GM20431 (cell line): ENCODE measurements around the gene EPN3.

Experiments used
- in situ Hi-C: fragments of 300-500 bp; cut with MseI, MboI; formaldehyde crosslinking; loops from one replicate; pipeline ENCODE4 v1.15.0; 2020; ENCODE audit warnings: low sequenced_read_pairs; ENCODE audit not compliant: unreplicated experiment

EPN3 gene

DNA sequence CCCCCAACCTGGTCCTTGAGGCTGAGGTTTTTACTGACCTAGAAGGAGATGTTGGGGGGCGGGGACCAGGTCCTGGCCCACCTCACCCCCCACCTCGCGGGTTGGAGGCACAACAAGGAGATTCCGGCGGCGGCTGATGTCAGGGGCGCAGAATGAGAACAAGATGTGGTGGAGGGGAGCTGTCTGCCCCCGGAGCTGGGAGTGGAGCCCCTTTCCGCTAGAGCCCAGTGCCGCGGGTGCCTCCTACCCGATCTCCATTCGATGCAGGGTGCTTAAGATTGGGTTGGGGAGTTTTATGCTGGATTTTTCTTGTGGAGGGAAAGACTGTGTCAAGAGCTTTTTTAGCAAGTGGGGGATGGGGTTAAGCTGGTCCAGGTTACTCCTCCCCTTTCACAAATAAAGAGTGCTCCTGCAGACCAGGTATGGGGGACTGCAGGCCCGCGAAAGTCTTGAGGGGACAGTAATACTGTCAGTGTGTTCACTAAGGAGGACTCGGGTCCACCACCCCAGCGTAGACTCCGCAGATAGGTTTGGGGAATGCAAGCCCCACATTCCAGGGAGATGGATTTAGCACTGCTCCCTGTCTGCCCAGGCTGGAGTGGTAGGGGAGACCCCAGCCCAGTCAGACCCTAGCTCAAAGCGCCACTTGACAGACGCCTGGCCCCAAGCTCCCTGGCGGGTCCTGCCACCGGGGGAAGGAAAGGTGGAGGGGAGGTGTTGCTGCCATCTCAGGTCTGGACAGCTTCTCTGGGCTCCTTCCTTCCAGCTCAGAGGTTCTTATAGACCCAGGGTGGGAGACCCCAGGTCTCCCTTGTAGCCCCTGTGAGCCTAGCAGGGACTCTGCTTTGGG is 29.9 kb downstream of the EPN3 start:
- in situ Hi-C loops = no loop called here

DNA sequence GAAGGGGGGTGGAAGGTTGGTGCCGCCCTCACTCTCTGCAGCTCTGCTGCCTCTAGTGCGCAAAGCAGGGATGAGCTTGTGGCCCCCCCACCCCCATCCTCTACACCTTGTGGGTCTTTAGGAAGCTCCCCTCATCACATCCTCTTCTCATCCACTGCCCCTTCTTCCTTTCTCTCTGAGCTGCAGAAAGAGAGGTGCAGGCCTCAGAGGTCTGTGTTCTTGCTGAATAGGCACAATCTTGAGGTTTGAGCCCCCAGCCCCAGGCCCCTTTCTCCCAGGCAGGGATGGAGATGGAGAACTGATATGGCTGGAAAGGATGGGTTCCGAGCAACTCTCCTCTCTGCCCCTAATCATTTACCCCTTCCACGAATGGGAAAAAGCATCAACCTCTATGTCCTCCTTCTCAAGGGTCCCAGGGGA is 30.6 kb downstream of the EPN3 start:
- in situ Hi-C loops = no loop called here

DNA sequence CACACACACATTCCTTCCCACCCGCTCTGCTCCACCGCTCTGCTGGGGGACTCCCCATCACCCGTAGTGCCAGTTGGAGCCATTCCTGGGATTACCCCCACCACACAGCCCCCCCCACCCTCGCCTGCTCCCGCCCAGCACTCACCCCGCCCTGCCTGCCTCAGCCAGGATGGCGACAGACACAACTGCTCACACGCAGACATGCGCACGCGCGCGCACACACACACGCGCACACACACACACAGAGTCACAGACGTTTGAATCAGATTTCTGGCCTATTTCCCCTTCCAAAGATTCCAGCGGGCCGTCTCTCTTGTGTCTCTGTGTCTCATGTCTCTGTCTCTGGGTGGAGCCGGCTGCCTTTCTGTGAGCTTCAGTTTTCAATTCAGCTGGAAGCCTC is 32.4 kb downstream of the EPN3 start:
- in situ Hi-C loops = no loop called here

DNA sequence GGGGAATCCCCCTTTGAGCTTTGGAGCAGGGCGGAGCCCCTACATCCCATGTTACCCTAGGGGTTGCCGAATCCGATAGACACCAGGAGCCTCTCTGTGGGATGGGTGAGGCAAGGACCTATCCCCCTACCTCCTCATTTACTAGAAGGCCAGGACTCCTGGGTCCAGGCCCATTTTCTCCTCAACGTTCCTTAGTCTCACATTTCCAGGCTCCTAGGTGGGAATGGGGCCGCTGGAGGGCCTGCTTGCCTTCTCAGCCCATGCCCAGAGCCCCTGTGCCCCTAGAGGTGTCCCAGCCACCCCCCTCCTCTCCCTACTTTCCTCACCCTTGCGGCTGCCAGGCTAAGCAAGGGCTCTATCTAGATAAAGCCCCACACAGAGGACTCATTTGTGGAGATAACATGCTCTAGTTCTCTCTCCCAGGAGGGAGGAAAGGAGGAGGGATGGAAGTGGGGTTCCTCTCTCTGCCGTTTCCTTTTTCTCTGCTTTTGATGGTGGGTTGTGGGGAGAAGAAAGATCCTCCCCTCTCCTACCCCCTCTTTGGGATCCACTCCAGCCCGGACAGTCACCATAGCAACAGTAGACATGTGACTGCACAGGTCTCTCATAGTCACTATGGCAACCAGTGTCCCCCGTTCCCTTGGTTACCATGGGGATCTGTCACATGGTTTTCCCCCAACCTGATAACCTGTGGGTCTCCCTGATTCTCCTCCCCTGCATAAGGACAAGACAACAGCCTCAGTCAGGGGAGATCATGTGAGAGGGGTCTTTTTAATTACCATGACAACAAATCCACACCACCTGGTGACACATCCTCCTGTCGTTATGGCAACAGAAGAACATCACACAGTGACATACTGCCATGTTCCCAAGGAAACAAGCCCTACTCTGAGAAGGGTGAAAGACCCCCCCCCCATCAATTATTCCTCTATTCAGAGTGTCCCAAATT is 33.1 kb downstream of the EPN3 start:
- in situ Hi-C loops = no loop called here

DNA sequence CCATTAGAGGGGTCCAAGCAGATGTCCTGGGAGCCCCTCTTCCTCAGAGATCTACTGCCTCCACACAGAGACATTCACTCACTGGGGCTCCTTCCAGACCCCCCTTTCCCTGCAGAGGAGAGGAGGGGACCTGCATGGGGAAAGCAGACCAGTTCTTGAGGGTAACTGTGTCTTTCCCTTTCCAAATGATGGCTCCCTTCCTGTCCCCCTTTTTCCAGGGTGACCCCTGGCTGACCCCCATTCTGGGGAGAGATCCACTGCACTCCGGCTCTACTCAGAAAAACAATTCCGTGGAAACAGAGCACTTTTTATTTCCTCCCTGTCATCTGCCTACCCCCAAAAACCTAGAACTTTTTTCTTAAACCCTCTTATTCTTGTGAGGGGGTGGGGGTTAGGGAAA is 34.4 kb downstream of the EPN3 start:
- in situ Hi-C loops = no loop called here

DNA sequence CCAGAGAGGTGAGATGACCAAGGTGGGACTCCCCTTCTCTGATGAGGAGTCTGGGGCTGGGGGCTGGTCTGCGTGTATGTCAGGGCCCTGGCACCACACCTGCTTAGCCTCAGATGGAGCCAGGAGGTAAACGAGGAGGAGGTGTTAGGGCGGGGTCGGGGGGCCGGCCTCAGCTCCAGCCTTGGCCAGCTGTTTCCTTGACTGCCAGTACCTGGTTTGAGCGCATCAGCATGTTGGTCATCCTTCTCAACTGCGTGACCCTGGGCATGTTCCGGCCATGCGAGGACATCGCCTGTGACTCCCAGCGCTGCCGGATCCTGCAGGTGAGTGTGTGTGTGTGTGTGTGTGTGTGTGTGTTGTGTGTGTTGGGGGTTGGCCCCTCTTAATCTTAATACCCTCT is 36.1 kb downstream of the EPN3 start:
- in situ Hi-C loops = no loop called here

DNA sequence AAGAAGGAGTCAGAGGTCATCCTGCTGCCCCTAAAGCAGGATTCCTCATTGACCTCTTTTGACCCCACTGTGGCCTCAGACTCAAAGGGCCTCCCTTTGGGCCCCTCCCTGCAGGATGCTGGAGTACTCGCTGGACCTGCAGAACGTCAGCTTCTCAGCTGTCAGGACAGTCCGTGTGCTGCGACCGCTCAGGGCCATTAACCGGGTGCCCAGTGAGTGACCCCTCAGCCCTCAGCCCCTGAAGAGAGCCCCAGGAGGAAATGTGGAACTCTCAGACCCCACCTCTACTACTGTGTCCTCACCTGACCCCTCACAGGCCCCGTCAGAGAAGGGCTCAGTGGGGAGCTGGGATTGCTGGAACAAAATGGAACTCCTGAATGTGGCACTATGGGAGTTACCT is 37.1 kb downstream of the EPN3 start:
- in situ Hi-C loops = no loop called here

DNA sequence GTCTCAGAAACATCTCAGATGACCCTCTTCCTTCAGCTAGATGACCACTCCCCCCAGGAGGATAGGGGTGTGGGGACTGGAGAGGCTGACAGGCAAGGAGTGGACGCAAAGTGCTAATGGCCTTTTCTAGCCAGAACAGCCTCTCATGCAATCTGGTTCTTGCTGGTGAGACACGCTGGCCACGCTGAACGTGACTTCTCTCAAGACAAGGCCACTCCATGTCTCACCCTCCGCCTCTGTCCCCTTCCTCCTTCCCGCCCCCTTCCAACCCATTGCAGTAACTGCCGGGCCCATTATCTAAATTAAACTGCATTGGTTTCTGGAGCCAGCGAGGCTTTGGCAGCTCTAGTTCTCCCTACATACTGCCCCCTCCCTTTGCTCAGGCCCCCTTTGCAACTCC is 37.5 kb downstream of the EPN3 start:
- in situ Hi-C loops = no loop called here

DNA sequence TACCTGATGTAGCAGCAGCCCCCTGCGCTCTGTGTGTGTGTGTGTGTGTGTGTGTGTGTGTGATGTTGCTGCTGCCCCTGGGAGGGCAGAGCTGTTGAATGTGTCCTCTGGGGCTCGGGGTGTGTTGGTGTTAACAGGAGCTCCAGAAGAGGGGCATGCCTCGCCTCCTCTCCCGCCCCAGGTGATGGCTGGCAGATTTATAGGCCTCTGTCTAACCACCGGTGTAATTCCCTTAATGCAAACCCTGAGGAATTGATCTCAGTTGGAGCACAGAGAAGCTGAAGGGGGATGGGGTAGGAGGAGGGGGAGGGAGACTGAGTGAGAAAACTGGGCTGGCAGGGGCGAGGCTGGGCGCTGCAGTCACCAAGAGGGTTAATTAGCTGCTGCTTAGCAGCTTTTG is 38.0 kb downstream of the EPN3 start:
- in situ Hi-C loops = no loop called here

DNA sequence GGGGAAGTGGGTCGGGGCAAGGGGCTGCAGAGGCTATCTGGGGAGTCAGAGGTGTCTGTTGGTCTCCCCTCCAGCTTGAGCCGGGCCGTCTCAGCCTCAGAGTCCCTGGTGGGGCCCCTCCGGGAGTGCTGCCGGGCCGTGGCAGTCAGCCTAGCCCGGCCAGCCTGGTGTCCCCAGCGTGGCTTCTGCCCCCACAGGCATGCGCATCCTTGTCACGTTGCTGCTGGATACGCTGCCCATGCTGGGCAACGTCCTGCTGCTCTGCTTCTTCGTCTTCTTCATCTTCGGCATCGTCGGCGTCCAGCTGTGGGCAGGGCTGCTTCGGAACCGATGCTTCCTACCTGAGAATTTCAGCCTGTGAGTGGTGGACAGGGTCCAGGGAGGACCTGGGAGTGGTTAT is 39.1 kb downstream of the EPN3 start:
- in situ Hi-C loops = no loop called here

DNA sequence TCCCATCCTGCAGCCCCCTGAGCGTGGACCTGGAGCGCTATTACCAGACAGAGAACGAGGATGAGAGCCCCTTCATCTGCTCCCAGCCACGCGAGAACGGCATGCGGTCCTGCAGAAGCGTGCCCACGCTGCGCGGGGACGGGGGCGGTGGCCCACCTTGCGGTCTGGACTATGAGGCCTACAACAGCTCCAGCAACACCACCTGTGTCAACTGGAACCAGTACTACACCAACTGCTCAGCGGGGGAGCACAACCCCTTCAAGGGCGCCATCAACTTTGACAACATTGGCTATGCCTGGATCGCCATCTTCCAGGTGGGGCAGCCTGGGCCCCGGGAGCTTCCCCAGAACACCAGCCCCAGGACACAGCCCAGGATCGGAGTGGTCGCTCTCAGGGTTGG is 40.0 kb downstream of the EPN3 start:
- in situ Hi-C loops = no loop called here

DNA sequence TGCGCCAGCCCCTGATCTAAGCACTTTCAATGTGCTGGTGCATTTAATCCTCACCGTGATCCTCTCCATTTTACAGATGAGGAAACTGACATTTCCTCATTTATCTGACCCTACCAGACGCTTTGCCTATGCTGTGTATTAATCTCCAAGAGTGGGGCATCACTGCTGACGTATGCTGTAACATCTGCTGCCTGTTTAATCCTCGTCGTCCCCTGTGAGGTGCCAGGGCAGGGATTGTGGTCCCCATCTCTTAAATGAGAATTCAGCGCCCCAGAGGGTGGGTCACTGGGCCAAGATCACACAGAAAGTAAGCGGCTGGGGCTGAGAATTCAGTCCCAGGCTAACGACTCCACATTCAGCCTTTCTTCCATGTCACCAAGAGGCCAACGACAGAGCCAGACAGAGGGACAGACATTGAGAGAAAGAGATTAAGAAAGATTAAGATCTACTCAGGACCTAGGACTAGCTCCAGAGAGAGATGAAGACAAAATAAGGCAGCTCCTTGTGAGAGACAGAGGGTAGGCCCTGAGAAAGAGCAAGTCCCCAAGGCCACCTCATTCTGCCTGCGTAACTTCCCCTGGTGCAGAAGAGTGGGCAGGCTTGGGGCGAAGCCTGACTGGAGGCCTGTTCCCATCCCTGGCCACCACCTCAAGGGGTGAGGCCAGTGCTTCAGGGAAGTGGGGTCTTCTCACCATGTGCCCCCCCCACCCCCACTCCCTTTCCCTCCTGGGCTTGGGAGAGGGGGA is 41.5 kb downstream of the EPN3 start:
- in situ Hi-C loops = no loop called here

DNA sequence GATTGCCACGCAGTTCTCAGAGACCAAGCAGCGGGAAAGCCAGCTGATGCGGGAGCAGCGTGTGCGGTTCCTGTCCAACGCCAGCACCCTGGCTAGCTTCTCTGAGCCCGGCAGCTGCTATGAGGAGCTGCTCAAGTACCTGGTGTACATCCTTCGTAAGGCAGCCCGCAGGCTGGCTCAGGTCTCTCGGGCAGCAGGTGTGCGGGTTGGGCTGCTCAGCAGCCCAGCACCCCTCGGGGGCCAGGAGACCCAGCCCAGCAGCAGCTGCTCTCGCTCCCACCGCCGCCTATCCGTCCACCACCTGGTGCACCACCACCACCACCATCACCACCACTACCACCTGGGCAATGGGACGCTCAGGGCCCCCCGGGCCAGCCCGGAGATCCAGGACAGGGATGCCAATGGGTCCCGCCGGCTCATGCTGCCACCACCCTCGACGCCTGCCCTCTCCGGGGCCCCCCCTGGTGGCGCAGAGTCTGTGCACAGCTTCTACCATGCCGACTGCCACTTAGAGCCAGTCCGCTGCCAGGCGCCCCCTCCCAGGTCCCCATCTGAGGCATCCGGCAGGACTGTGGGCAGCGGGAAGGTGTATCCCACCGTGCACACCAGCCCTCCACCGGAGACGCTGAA is 43.2 kb downstream of the EPN3 start:
- in situ Hi-C loops = no loop called here

DNA sequence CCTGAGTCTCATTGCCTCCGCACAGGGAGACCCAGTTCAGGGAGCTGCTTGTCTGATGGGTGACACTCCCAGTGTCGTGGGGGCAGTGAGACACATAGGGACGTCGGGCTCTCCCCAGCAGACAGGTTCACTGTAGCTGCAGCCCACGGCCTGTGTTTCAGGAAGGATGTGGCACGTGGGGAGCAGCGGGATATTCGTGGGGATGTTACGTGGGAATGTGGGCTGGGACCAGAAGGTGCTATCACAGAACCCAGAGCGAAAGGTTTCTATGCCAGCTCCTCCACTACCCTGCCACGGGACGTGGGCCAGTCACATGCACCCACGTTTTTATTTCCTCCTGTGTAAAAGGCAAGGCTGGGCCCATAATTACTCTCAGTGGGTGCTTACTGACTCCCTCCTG is 44.3 kb downstream of the EPN3 start:
- in situ Hi-C loops = no loop called here

DNA sequence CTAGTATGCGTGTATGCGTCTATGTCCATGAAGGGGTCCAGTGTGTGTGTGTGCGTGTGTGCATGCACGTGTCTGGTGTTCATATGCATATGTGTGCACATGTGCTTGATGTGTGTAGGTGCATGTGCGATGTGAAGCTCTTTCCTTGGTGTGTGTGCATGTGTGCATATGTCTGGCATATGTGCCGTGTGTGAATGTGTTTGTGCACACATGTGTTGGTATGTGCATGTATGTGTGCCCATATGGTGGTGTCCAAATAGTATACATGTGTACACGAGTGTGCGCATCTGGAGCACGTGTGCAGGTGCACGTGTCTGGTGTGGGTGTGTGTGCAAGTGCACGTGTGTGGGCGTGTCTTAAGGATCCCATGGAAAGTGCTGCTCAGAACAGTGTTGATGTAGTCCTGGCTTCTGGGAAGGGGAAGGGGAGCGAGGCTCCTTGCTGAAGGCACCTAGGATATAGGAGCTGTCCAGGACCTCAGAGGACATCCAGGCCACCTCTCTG is 45.0 kb downstream of the EPN3 start:
- in situ Hi-C loops = no loop called here

DNA sequence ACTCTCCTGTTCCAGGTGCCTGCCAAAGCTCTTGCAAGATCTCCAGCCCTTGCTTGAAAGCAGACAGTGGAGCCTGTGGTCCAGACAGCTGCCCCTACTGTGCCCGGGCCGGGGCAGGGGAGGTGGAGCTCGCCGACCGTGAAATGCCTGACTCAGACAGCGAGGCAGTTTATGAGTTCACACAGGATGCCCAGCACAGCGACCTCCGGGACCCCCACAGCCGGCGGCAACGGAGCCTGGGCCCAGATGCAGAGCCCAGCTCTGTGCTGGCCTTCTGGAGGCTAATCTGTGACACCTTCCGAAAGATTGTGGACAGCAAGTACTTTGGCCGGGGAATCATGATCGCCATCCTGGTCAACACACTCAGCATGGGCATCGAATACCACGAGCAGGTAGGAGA is 45.6 kb downstream of the EPN3 start:
- in situ Hi-C loops = no loop called here

DNA sequence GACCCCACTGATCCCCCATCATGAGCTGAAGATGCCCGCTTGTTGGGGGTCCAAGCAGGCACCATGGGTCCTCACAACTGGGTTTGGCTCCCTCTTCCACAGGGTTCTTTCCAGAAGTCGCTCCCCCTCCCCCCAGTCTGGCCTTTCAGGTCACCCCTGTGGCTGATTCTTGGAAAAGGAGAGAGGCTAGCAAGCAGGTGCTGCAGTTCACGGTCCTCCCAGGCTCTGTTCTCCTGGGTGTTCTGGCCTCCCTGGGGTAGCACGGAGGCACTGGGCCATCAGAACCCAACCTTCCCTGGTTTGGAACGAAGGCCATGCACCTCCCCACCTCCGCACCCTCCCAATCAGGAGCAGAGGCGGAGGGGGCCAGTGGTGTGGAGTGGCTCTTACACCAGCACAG is 46.9 kb downstream of the EPN3 start:
- in situ Hi-C loops = no loop called here

DNA sequence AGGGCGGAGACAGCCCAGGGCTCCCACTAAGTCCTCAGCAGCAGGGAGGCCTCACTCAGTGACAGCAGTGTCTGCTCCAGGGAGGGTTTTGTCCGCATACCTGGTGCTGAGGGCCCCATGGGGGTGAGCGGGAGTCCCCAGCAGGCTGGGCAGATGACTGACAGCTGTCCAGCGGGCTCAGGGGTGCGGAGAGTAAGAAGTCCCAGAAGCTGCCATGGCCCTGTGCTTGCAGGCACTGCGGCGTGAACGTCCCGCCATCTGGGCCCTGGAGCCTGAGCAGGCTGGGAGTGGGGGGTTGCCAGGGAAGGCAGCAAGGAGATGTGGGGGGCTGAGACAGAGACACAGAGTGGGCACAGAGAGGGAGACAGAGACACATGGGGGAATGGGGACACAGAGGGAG is 48.1 kb downstream of the EPN3 start:
- in situ Hi-C loops = no loop called here

DNA sequence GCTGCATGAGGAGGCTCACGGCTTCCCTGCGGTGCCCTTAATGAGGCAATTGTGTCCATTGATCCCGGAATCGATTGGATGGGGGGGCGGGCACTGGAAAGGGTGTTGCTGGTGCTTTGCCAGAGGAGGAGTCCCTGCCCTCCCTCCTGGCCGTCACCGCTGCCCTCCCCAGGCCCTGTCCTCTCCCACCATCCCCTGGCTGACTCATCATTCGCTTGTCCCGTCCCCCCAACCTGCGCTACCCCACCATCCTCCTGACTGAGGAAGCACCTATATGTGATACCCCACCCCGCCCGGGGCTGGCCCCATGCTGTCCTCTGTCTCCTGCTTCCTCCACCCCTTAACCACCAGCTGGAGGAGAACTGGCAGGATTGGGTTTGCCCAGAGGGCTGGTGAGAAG is 48.8 kb downstream of the EPN3 start:
- in situ Hi-C loops = no loop called here

DNA sequence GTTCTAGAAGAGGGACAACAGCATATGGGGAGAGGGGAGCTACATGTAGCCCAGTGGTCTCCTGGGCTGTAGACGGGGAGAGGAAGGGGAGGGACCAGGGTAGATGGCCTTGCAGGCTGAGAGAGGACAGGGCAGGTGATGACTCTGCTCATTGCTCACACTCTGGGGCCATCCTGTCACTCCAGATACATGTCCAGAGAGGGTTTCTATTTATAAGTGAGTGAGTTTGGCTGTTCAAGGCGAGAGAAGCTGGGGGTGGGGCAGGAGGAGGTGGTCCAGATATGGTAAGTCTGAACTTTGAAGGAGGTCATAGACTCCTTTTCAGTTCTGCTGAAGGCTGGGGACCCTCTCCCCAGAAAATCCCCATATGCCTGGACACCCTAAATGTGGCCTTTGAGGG is 50.2 kb downstream of the EPN3 start:
- in situ Hi-C loops = no loop called here
